ENCODE measurements around the gene NOL9.

NOL9 gene

GRCh38 chr1:6534248-6534822, 20.0 kb downstream of the NOL9 start:
- TF ChIP-seq, protein P1, sequence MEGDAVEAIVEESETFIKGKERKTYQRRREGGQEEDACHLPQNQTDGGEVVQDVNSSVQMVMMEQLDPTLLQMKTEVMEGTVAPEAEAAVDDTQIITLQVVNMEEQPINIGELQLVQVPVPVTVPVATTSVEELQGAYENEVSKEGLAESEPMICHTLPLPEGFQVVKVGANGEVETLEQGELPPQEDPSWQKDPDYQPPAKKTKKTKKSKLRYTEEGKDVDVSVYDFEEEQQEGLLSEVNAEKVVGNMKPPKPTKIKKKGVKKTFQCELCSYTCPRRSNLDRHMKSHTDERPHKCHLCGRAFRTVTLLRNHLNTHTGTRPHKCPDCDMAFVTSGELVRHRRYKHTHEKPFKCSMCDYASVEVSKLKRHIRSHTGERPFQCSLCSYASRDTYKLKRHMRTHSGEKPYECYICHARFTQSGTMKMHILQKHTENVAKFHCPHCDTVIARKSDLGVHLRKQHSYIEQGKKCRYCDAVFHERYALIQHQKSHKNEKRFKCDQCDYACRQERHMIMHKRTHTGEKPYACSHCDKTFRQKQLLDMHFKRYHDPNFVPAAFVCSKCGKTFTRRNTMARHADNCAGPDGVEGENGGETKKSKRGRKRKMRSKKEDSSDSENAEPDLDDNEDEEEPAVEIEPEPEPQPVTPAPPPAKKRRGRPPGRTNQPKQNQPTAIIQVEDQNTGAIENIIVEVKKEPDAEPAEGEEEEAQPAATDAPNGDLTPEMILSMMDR (IDR thresholded peaks at IDR 0.05): no peak

- TF ChIP-seq, protein P1 (IDR thresholded peaks at IDR 0.05): no peak
These were observed 22.3 kb downstream of the NOL9 start for GRCh38 chr1:6531996-6532395.

DNA sequence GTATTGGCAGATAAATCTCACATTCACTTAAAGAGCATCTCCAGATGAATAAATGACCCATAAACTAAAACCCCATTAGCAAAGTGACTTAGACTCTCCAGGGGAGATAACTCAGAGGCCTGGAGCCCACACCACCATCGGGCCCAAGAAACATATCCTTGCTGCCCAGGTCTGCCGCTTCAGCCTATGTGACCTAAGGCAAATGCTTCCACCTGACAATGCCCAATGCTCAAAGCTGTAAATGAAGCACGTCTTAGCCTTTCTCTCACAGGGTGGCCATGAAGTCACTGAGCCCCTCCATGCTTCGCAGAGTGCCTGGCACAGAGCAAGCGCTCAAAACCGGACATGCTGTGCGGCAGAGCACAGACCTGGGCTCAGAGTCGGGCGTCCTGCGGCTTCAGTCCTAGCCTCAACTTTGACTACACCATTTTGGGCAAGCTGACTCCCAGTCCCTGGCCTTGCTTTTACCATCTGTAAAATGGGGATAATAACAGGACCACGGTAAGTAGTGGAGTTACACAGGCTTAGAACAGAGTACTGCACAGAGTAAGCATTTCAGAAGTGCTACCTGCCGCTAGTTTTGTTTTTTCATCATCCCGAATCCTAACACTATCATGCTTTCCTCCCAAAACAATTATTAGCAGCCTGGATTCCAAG, 23.7 kb downstream of the NOL9 start:
- TF ChIP-seq, protein P1 (IDR thresholded peaks at IDR 0.05): no peak

- TF ChIP-seq, protein P1 (IDR thresholded peaks at IDR 0.05): no peak
These were observed 25.8 kb downstream of the NOL9 start for GRCh38 chr1:6528492-6528891.

- TF ChIP-seq, protein P1 (IDR thresholded peaks at IDR 0.05): no peak
These were observed 28.0 kb downstream of the NOL9 start for GRCh38 chr1:6526316-6526715.

DNA sequence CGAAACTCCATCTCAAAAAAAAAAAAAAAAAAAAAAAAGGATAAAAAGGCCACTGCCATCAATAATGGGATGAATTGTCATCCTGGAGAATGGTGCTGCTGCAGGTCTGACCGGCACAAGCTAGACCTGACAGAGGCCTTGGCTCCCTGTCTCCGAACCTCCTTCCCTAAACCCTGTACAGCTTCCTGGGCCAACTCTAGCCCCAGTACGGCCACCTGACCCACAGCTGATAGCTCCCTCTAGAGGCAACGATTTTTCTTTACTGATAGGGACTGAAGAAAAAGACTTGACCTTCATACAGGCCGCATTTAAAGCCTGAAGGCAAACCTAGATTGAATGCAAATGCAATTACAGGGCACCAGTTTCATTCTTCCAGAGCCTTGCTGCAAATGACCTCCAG, 30.7 kb downstream of the NOL9 start:
- TF ChIP-seq, protein P1 (IDR thresholded peaks at IDR 0.05): peak; percentile 49; the same call in 1 of the 2 replicates

DNA sequence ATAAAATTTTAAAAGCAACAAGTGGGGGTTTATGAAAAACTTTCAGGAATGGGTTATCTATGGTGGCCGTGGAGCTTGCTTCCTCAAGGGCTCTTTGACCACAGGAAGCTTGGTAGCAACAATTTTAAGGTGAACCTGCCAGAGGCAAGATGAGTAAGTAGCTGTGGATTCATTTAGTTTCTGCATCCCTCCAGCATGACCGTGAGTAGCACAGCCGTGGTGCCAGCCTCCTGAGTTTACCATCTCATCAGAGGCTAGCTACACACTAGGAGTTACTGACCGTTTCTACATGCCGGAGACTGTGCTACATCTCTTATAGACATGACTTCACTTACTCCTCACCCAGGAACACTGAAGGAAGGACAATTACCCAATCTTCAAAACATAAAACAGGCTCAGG, 32.8 kb downstream of the NOL9 start:
- TF ChIP-seq, protein P1 (IDR thresholded peaks at IDR 0.05): no peak

Measured in LNCAP (cell line).